ENCODE data around the gene UROD. TPM values are rescaled to one million over a fixed set of nuclear protein-coding genes. Genes with fewer than 3 reads are reported as not detected.

UROD gene
- total RNA-seq, result 10 to 100 TPM; 52.0 to 58.6 (median 57.3) TPM
- 39.1 TPM for total RNA-seq (2013)
- 16.1 to 72.3 (median 40.4) reads per million in 29 experiments for total RNA-seq

- Histone ChIP-seq H3K36me3 (ENCODE audit: control insufficient read depth in 2 of 2, extremely low read depth in 1 of 2, insufficient read depth in 1 of 2, low read length in 1 of 2) (peaks cover 11 to 33% of the 10 kb centered on the region in 2 donors), H3K27me3 (replicated peaks in 1 of 2; ENCODE audit: control insufficient read depth in 2 of 2, extremely low read depth in 1 of 2, insufficient read depth in 2 of 2, low read length in 1 of 2) (no peaks in the 10 kb centered on the region), H3K4me1 (ENCODE audit: control insufficient read depth in 1 of 2, extremely low read depth in 1 of 2, insufficient read depth in 2 of 2, low read length in 2 of 2) (peaks cover 21 to 54% of the 10 kb centered on the region in 2 experiments), H3K27ac (ENCODE audit: low read length) (peak within 1 kb of the TSS; percentile 81), H3K9me3 (no peaks in the 10 kb centered on the region), H3K4me3 (ENCODE audit: control insufficient read depth in 1 of 2, extremely low read depth in 1 of 2, low read length in 1 of 2) (peak within 1 kb of the TSS; percentile 71 to 90)
- H3K27me3 Mint-ChIP-seq, result no peaks in the 10 kb centered on the region
- no peaks in the 10 kb centered on the region for H3K9me3 Mint-ChIP-seq
- peaks cover 51 to 59% (median 55%) of the 10 kb centered on the region in 3 donors for H3K4me1 Mint-ChIP-seq
- WGBS (ENCODE audit: insufficient coverage), result 0% methylated on average over 14 of the region's 21 CpGs
- ChIA-PET CTCF (interaction anchor here (0.6 to 6.1 kb wide), 13 partner anchors 9 to 488 kb away, joined by 3 to 124 read pairs (median 7); partner anchors contain the start of genes CCDC163 (in 1 of the 2), EIF2B3 (in 1 of the 2), MMACHC (in 1 of the 2) and MUTYH (in 1 of the 2)), POLR2A (interaction anchor here (0.6 to 1.5 kb wide), 8 partner anchors 24 to 329 kb away, joined by 3 to 32 read pairs (median 5); partner anchors contain the start of genes EIF2B3 (in 1 of the 2) and RPS8 (in 1 of the 2))
- H3K4me3 Mint-ChIP-seq, result peak within 1 kb of the TSS; percentile 82 to 94 (median 90)
- DNase-seq, result peak; percentile 69 to 95 (median 89)
- peak; percentile 79 to 86 (median 80) for ATAC-seq (replicated peaks in 1 of 4)
- peak within 1 kb of the TSS; percentile 88 to 91 for H3K27ac Mint-ChIP-seq
- peaks cover 30% of the 10 kb centered on the region for H3K36me3 Mint-ChIP-seq
These were observed at the start of gene UROD for GRCh38 chr1:45011837-45012638. Gene UROD (plus strand): TSS chr1:45012254. CDS start chr1:45012266, 12 bp downstream.

DNA sequence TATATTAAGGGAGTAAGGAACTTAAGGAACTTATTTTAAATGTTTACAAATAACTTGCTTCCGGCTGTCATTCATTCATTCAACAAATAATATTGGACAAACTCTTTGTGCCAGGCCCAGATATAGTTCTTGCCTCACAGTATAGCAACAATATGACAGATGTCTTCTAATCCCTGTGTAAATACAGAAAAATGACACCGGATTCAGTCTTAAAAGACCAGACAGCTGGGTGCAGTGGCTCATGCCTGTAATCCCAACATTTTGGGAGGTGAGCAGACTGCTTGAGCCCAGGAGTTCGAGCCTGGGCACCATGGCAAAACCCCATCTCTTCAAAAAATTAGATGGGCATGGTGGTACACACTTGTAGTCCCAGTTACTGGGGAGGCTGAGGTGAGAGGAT, 49.3 kb upstream of the UROD start:
- peaks cover 0 to 10% of the 10 kb centered on the region in 2 donors for H3K36me3 ChIP-seq (ENCODE audit: control insufficient read depth in 2 of 2, extremely low read depth in 1 of 2, insufficient read depth in 1 of 2, low read length in 1 of 2)
- CTCF ChIA-PET, result no interaction called here
- no peaks in the 10 kb centered on the region for H3K9me3 ChIP-seq
- Mint-ChIP-seq H3K27ac (no peak overlapping the region), H3K4me3 (no peak overlapping the region), H3K9me3 (no peaks in the 10 kb centered on the region), H3K27me3 (no peaks in the 10 kb centered on the region), H3K36me3 (peaks cover 31% of the 10 kb centered on the region), H3K4me1 (no peaks in the 10 kb centered on the region)
- ATAC-seq (replicated peaks in 1 of 4) (no peak), DNase-seq (no peak)
- POLR2A ChIA-PET, result no interaction called here
- H3K4me3 ChIP-seq (ENCODE audit: control insufficient read depth in 1 of 2, extremely low read depth in 1 of 2, low read length in 1 of 2), result no peak overlapping the region
- H3K27me3 ChIP-seq (replicated peaks in 1 of 2; ENCODE audit: control insufficient read depth in 2 of 2, extremely low read depth in 1 of 2, insufficient read depth in 2 of 2, low read length in 1 of 2), result no peaks in the 10 kb centered on the region
- no peaks in the 10 kb centered on the region for H3K4me1 ChIP-seq (ENCODE audit: control insufficient read depth in 1 of 2, extremely low read depth in 1 of 2, insufficient read depth in 2 of 2, low read length in 2 of 2)
- 100% methylated on average over 1 of the region's 3 CpGs for WGBS (ENCODE audit: insufficient coverage)
- H3K27ac ChIP-seq (ENCODE audit: low read length), result no peak overlapping the region

DNA sequence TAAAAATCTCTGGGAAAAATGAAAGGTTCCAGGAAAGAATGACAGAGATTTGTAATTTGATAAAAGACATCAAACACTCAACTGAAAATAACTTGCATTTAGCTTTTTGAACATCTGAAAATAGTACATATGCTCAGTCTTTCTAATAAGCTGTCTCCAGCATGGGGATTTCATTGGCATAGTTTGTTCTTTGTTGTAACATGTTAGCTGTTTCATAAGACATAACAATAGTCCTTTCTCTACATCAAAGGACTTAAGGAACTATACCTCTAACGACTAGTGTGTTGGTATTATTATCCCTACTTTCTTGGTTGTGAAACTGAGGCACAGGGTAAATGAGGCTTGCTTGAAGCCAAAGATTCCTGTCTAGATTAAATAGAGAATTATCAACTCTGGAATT, 47.7 kb upstream of the UROD start:
- Mint-ChIP-seq H3K36me3 (peaks cover 22% of the 10 kb centered on the region), H3K4me1 (peaks cover 0 to 5% (median 3%) of the 10 kb centered on the region in 3 donors), H3K27ac (no peak overlapping the region), H3K4me3 (no peak overlapping the region), H3K27me3 (no peaks in the 10 kb centered on the region), H3K9me3 (no peaks in the 10 kb centered on the region)
- no peaks in the 10 kb centered on the region for H3K4me1 ChIP-seq (ENCODE audit: control insufficient read depth in 1 of 2, extremely low read depth in 1 of 2, insufficient read depth in 2 of 2, low read length in 2 of 2)
- no peaks in the 10 kb centered on the region for H3K27me3 ChIP-seq (replicated peaks in 1 of 2; ENCODE audit: control insufficient read depth in 2 of 2, extremely low read depth in 1 of 2, insufficient read depth in 2 of 2, low read length in 1 of 2)
- DNase-seq, result no peak
- POLR2A ChIA-PET, result no interaction called here
- no peaks in the 10 kb centered on the region for H3K9me3 ChIP-seq
- no peak overlapping the region for H3K4me3 ChIP-seq (ENCODE audit: control insufficient read depth in 1 of 2, extremely low read depth in 1 of 2, low read length in 1 of 2)
- WGBS (ENCODE audit: insufficient coverage), result no CpG with 5 or more reads among the region's 1 CpG
- no peak for ATAC-seq (replicated peaks in 1 of 4)
- CTCF ChIA-PET, result interaction anchor here in 1 of 2 donors (0.5 kb wide), 1 partner anchor 916 kb away, joined by 3 read pairs; no protein-coding TSS in a partner anchor
- H3K36me3 ChIP-seq (ENCODE audit: control insufficient read depth in 2 of 2, extremely low read depth in 1 of 2, insufficient read depth in 1 of 2, low read length in 1 of 2), result peaks cover 0 to 6% of the 10 kb centered on the region in 2 donors
- no peak overlapping the region for H3K27ac ChIP-seq (ENCODE audit: low read length)

GRCh38 chr1:44970317-44970716, 41.7 kb upstream of the UROD start:
- ATAC-seq (replicated peaks in 1 of 4), result no peak
- Histone ChIP-seq H3K27ac (ENCODE audit: low read length) (no peak overlapping the region), H3K27me3 (replicated peaks in 1 of 2; ENCODE audit: control insufficient read depth in 2 of 2, extremely low read depth in 1 of 2, insufficient read depth in 2 of 2, low read length in 1 of 2) (no peaks in the 10 kb centered on the region), H3K36me3 (ENCODE audit: control insufficient read depth in 2 of 2, extremely low read depth in 1 of 2, insufficient read depth in 1 of 2, low read length in 1 of 2) (peaks cover 6 to 16% of the 10 kb centered on the region in 2 donors), H3K4me3 (ENCODE audit: control insufficient read depth in 1 of 2, extremely low read depth in 1 of 2, low read length in 1 of 2) (no peak overlapping the region), H3K4me1 (ENCODE audit: control insufficient read depth in 1 of 2, extremely low read depth in 1 of 2, insufficient read depth in 2 of 2, low read length in 2 of 2) (no peaks in the 10 kb centered on the region), H3K9me3 (no peaks in the 10 kb centered on the region)
- Mint-ChIP-seq H3K4me1 (peaks cover 2 to 15% (median 8%) of the 10 kb centered on the region in 3 donors), H3K4me3 (no peak overlapping the region), H3K27ac (no peak overlapping the region), H3K9me3 (no peaks in the 10 kb centered on the region), H3K36me3 (peaks cover 16% of the 10 kb centered on the region), H3K27me3 (no peaks in the 10 kb centered on the region)
- DNase-seq, result no peak
- POLR2A ChIA-PET, result no interaction called here
- WGBS (ENCODE audit: insufficient coverage), result no CpG with 5 or more reads among the region's 4 CpGs
- CTCF ChIA-PET, result no interaction called here

GRCh38 chr1:44973645-44974044, 38.4 kb upstream of the UROD start:
- Histone ChIP-seq H3K9me3 (no peaks in the 10 kb centered on the region), H3K27ac (ENCODE audit: low read length) (no peak overlapping the region), H3K36me3 (ENCODE audit: control insufficient read depth in 2 of 2, extremely low read depth in 1 of 2, insufficient read depth in 1 of 2, low read length in 1 of 2) (peaks cover 10 to 36% of the 10 kb centered on the region in 2 donors), H3K4me1 (ENCODE audit: control insufficient read depth in 1 of 2, extremely low read depth in 1 of 2, insufficient read depth in 2 of 2, low read length in 2 of 2) (no peaks in the 10 kb centered on the region), H3K4me3 (ENCODE audit: control insufficient read depth in 1 of 2, extremely low read depth in 1 of 2, low read length in 1 of 2) (no peak overlapping the region), H3K27me3 (replicated peaks in 1 of 2; ENCODE audit: control insufficient read depth in 2 of 2, extremely low read depth in 1 of 2, insufficient read depth in 2 of 2, low read length in 1 of 2) (no peaks in the 10 kb centered on the region)
- WGBS (ENCODE audit: insufficient coverage), result no CpG with 5 or more reads among the region's 1 CpG
- POLR2A ChIA-PET, result no interaction called here
- Mint-ChIP-seq H3K27ac (no peak overlapping the region), H3K27me3 (no peaks in the 10 kb centered on the region), H3K4me3 (no peak overlapping the region), H3K9me3 (peaks cover 0 to 3% (median 0%) of the 10 kb centered on the region in 3 donors), H3K4me1 (peaks cover 2 to 15% (median 8%) of the 10 kb centered on the region in 3 donors), H3K36me3 (peaks cover 45% of the 10 kb centered on the region)
- CTCF ChIA-PET, result no interaction called here
- DNase-seq, result no peak
- ATAC-seq (replicated peaks in 1 of 4), result no peak

- CTCF ChIA-PET, result no interaction called here
- no CpG with 5 or more reads among the region's 2 CpGs for WGBS (ENCODE audit: insufficient coverage)
- H3K4me1 ChIP-seq (ENCODE audit: control insufficient read depth in 1 of 2, extremely low read depth in 1 of 2, insufficient read depth in 2 of 2, low read length in 2 of 2), result no peaks in the 10 kb centered on the region
These were observed 35.8 kb upstream of the UROD start for GRCh38 chr1:44976252-44976651.

More at GRCh38 chr1:44976252-44976651, 35.8 kb upstream of the UROD start:
- H3K36me3 ChIP-seq (ENCODE audit: control insufficient read depth in 2 of 2, extremely low read depth in 1 of 2, insufficient read depth in 1 of 2, low read length in 1 of 2), result peaks cover 10 to 60% of the 10 kb centered on the region in 2 donors
- Mint-ChIP-seq H3K9me3 (peaks cover 0 to 3% (median 0%) of the 10 kb centered on the region in 3 donors), H3K27ac (no peak overlapping the region), H3K4me1 (peaks cover 5 to 11% (median 7%) of the 10 kb centered on the region in 3 donors), H3K27me3 (no peaks in the 10 kb centered on the region), H3K36me3 (peaks cover 42% of the 10 kb centered on the region), H3K4me3 (no peak overlapping the region)
- H3K9me3 ChIP-seq, result no peaks in the 10 kb centered on the region
- H3K4me3 ChIP-seq (ENCODE audit: control insufficient read depth in 1 of 2, extremely low read depth in 1 of 2, low read length in 1 of 2), result no peak overlapping the region
- no peak for ATAC-seq (replicated peaks in 1 of 4)
- POLR2A ChIA-PET, result no interaction called here
- H3K27me3 ChIP-seq (replicated peaks in 1 of 2; ENCODE audit: control insufficient read depth in 2 of 2, extremely low read depth in 1 of 2, insufficient read depth in 2 of 2, low read length in 1 of 2), result no peaks in the 10 kb centered on the region
- no peak overlapping the region for H3K27ac ChIP-seq (ENCODE audit: low read length)
- no peak for DNase-seq
